Suprapubic skin (tissue), 4 donors: ENCODE data around the gene VSNL1.

Source experiments
- CTCF ChIP-seq, 2 donors: fragments of 200-600 bp in 1 of 2; fragments of 450-650 bp in 1 of 2; sonication (generic) in 1 of 2; IDR thresholded peaks; one replicate each; pipeline ENCODE4 v1.5.1; 2016 to 2019; ENCODE audit warnings: antibody characterized with exemption in 2 of 2, mild to moderate bottlenecking in 1 of 2, moderate library complexity in 1 of 2
- POLR2A ChIP-seq, 2 donors: fragments of 450-650 bp; IDR thresholded peaks; one replicate each; pipeline ENCODE4 v1.6.1; 2017; ENCODE audit warnings: antibody characterized with exemption in 2 of 2, mild to moderate bottlenecking in 2 of 2, moderate library complexity in 2 of 2
- POLR2AphosphoS5 ChIP-seq, 3 donors: sonication (generic); formaldehyde crosslinking; IDR thresholded peaks; one replicate each; pipeline ENCODE4 v1.6.1; 2017; ENCODE audit warnings: antibody characterized with exemption in 3 of 3

- TF ChIP-seq CTCF (IDR thresholded peaks at IDR 0.05) (no peak), POLR2AphosphoS5 (IDR thresholded peaks at IDR 0.05) (no peak), POLR2A (IDR thresholded peaks at IDR 0.05) (no peak)
These were observed 51.4 kb downstream of the VSNL1 start for GRCh38 chr2:17591846-17592245.
